WTC11 (cell line): Measurements from ENCODE around the gene RUSF1. TPM values are rescaled to one million over a fixed set of nuclear protein-coding genes. Genes with fewer than 3 reads are reported as not detected.
A peak's percentile ranks its signal among the peaks of the same experiment; 100 is the strongest.

Source experiments
- ATF1 ChIP-seq: sonication (generic); formaldehyde crosslinking; IDR thresholded peaks from 2 replicates; pipeline ENCODE4 v1.8.1; 2023; ENCODE audit warnings: mild to moderate bottlenecking, moderate library complexity, missing genetic modification reagents
- CREM ChIP-seq: sonication (generic); formaldehyde crosslinking; IDR thresholded peaks from 2 replicates; pipeline ENCODE4 v1.8.1; 2022; ENCODE audit warnings: mild to moderate bottlenecking, missing genetic modification reagents, moderate library complexity
- FOXP1 ChIP-seq: sonication (generic); formaldehyde crosslinking; IDR thresholded peaks from 2 replicates; pipeline ENCODE4 v1.8.0; 2022; ENCODE audit warnings: missing genetic modification reagents, mild to moderate bottlenecking, moderate library complexity, borderline replicate concordance
- MYBL2 ChIP-seq: sonication (generic); formaldehyde crosslinking; IDR thresholded peaks from 2 replicates; pipeline ENCODE4 v1.8.1; 2023; ENCODE audit warnings: mild to moderate bottlenecking, moderate library complexity, missing genetic modification reagents
- TEAD1 ChIP-seq: sonication (generic); formaldehyde crosslinking; IDR thresholded peaks from 2 replicates; pipeline ENCODE4 v1.8.0; 2022; ENCODE audit warnings: mild to moderate bottlenecking, missing genetic modification reagents
- ZNF121 ChIP-seq: sonication (generic); formaldehyde crosslinking; IDR thresholded peaks from 2 replicates; pipeline ENCODE4 v1.8.0; 2023; ENCODE audit warnings: missing genetic modification reagents
- total RNA-seq: library from RNA; stranded (reverse); gene quantifications from 3 replicates; pipeline ENCODE4 v1.2.3, GENCODE V29; 2021
- TF ChIP-seq, protein P1 (sequence below): sonication (generic); formaldehyde crosslinking; IDR thresholded peaks from 2 replicates; pipeline ENCODE4 v1.8.0; 2023; ENCODE audit warnings: missing genetic modification reagents, mild to moderate bottlenecking, borderline replicate concordance
- TF ChIP-seq, protein P2 (sequence below): fragments of 250-450 bp; sonication (Bioruptor Pico); IDR thresholded peaks from 2 replicates; pipeline ENCODE4 v1.9.0; 2021; ENCODE audit warnings: mild to moderate bottlenecking
- TF ChIP-seq, protein P3 (sequence below): fragments of 250-450 bp; sonication (Bioruptor Pico); IDR thresholded peaks from 2 replicates; pipeline ENCODE4 v2.1.2; 2022; ENCODE audit warnings: mild to moderate bottlenecking, moderate library complexity
- TF ChIP-seq, protein P4 (sequence below): sonication (generic); formaldehyde crosslinking; IDR thresholded peaks from 2 replicates; pipeline ENCODE4 v1.8.0; 2022; ENCODE audit warnings: missing genetic modification reagents
- TF ChIP-seq, protein P5 (sequence below): sonication (generic); formaldehyde crosslinking; IDR thresholded peaks from 2 replicates; pipeline ENCODE4 v1.8.1; 2023; ENCODE audit warnings: mild to moderate bottlenecking, missing genetic modification reagents, moderate library complexity
- TF ChIP-seq, protein P6 (sequence below): sonication (generic); formaldehyde crosslinking; IDR thresholded peaks from 2 replicates; pipeline ENCODE4 v1.8.1; 2022; ENCODE audit warnings: mild to moderate bottlenecking, missing genetic modification reagents, moderate library complexity, borderline replicate concordance
- TF ChIP-seq, protein P7 (sequence below): sonication (generic); formaldehyde crosslinking; IDR thresholded peaks from 2 replicates; pipeline ENCODE4 v1.8.0; 2022; ENCODE audit warnings: mild to moderate bottlenecking, missing genetic modification reagents
- TF ChIP-seq, protein P8 (sequence below): sonication (generic); formaldehyde crosslinking; IDR thresholded peaks from 2 replicates; pipeline ENCODE4 v1.8.1; 2023; ENCODE audit warnings: mild to moderate bottlenecking, missing genetic modification reagents
- TF ChIP-seq, protein P9 (sequence below): fragments of 200-600 bp; IDR thresholded peaks from 2 replicates; pipeline ENCODE4 v1.8.0; 2022; ENCODE audit warnings: antibody characterized with exemption

The RUSF1 gene
- total RNA-seq, 1 experiment from 2014 or later: 35.9 TPM

DNA sequence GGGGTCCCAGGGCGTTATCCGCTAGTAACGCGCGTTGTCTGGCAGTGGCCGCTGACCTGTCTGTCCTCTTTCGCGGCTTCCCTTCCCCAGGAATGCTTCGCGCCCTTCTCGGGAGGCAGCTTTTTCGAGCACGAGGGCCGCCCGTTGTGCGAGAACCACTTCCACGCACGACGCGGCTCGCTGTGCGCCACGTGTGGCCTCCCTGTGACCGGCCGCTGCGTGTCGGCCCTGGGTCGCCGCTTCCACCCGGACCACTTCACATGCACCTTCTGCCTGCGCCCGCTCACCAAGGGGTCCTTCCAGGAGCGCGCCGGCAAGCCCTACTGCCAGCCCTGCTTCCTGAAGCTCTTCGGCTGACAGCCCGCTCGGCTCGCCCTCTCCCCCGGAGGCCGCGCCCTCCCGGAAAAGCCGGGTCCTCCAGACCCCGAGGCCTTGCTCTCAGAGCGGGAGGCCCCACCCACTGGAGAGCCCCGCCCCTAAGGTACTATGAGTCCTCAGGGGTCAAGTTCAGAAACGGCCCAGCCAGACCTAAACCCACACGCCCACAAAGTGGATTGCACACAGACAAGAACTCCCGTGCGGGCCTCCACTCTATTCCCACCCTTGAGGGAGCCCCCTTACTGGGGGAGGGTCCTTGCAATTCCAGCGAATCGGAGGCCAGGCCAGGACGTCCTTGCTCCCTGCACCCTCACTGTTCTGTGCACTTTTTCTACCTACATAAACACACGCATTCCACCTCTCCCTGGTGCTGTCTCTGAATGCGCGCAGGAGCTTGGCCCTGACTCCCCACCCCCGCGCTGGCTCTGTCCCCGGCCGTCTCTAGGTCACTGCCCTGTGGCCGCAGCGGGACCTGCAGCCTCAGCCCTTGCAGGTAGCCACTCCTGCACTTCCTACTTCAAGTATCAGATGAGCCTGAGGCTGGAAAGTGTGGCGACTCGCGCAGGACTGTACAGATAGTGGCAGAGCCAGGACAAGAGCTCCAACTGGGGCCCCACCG, 30.7 kb downstream of the RUSF1 start (continued):
- TF ChIP-seq, protein P1, sequence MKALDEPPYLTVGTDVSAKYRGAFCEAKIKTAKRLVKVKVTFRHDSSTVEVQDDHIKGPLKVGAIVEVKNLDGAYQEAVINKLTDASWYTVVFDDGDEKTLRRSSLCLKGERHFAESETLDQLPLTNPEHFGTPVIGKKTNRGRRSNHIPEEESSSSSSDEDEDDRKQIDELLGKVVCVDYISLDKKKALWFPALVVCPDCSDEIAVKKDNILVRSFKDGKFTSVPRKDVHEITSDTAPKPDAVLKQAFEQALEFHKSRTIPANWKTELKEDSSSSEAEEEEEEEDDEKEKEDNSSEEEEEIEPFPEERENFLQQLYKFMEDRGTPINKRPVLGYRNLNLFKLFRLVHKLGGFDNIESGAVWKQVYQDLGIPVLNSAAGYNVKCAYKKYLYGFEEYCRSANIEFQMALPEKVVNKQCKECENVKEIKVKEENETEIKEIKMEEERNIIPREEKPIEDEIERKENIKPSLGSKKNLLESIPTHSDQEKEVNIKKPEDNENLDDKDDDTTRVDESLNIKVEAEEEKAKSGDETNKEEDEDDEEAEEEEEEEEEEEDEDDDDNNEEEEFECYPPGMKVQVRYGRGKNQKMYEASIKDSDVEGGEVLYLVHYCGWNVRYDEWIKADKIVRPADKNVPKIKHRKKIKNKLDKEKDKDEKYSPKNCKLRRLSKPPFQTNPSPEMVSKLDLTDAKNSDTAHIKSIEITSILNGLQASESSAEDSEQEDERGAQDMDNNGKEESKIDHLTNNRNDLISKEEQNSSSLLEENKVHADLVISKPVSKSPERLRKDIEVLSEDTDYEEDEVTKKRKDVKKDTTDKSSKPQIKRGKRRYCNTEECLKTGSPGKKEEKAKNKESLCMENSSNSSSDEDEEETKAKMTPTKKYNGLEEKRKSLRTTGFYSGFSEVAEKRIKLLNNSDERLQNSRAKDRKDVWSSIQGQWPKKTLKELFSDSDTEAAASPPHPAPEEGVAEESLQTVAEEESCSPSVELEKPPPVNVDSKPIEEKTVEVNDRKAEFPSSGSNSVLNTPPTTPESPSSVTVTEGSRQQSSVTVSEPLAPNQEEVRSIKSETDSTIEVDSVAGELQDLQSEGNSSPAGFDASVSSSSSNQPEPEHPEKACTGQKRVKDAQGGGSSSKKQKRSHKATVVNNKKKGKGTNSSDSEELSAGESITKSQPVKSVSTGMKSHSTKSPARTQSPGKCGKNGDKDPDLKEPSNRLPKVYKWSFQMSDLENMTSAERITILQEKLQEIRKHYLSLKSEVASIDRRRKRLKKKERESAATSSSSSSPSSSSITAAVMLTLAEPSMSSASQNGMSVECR (CRISPR knock-in tag): no peak
- TF ChIP-seq, protein P2, sequence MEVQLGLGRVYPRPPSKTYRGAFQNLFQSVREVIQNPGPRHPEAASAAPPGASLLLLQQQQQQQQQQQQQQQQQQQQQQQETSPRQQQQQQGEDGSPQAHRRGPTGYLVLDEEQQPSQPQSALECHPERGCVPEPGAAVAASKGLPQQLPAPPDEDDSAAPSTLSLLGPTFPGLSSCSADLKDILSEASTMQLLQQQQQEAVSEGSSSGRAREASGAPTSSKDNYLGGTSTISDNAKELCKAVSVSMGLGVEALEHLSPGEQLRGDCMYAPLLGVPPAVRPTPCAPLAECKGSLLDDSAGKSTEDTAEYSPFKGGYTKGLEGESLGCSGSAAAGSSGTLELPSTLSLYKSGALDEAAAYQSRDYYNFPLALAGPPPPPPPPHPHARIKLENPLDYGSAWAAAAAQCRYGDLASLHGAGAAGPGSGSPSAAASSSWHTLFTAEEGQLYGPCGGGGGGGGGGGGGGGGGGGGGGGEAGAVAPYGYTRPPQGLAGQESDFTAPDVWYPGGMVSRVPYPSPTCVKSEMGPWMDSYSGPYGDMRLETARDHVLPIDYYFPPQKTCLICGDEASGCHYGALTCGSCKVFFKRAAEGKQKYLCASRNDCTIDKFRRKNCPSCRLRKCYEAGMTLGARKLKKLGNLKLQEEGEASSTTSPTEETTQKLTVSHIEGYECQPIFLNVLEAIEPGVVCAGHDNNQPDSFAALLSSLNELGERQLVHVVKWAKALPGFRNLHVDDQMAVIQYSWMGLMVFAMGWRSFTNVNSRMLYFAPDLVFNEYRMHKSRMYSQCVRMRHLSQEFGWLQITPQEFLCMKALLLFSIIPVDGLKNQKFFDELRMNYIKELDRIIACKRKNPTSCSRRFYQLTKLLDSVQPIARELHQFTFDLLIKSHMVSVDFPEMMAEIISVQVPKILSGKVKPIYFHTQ (CRISPR knock-in tag): no peak
- TF ChIP-seq, protein P3, sequence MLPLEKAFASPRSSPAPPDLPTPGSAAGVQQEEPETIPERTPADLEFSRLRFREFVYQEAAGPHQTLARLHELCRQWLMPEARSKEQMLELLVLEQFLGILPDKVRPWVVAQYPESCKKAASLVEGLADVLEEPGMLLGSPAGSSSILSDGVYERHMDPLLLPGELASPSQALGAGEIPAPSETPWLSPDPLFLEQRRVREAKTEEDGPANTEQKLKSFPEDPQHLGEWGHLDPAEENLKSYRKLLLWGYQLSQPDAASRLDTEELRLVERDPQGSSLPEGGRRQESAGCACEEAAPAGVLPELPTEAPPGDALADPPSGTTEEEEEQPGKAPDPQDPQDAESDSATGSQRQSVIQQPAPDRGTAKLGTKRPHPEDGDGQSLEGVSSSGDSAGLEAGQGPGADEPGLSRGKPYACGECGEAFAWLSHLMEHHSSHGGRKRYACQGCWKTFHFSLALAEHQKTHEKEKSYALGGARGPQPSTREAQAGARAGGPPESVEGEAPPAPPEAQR (CRISPR knock-in tag): no peak
- TF ChIP-seq, protein P4, sequence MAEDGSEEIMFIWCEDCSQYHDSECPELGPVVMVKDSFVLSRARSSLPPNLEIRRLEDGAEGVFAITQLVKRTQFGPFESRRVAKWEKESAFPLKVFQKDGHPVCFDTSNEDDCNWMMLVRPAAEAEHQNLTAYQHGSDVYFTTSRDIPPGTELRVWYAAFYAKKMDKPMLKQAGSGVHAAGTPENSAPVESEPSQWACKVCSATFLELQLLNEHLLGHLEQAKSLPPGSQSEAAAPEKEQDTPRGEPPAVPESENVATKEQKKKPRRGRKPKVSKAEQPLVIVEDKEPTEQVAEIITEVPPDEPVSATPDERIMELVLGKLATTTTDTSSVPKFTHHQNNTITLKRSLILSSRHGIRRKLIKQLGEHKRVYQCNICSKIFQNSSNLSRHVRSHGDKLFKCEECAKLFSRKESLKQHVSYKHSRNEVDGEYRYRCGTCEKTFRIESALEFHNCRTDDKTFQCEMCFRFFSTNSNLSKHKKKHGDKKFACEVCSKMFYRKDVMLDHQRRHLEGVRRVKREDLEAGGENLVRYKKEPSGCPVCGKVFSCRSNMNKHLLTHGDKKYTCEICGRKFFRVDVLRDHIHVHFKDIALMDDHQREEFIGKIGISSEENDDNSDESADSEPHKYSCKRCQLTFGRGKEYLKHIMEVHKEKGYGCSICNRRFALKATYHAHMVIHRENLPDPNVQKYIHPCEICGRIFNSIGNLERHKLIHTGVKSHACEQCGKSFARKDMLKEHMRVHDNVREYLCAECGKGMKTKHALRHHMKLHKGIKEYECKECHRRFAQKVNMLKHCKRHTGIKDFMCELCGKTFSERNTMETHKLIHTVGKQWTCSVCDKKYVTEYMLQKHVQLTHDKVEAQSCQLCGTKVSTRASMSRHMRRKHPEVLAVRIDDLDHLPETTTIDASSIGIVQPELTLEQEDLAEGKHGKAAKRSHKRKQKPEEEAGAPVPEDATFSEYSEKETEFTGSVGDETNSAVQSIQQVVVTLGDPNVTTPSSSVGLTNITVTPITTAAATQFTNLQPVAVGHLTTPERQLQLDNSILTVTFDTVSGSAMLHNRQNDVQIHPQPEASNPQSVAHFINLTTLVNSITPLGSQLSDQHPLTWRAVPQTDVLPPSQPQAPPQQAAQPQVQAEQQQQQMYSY (CRISPR knock-in tag): peak; percentile 51
- TF ChIP-seq, protein P5, sequence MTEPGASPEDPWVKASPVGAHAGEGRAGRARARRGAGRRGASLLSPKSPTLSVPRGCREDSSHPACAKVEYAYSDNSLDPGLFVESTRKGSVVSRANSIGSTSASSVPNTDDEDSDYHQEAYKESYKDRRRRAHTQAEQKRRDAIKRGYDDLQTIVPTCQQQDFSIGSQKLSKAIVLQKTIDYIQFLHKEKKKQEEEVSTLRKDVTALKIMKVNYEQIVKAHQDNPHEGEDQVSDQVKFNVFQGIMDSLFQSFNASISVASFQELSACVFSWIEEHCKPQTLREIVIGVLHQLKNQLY (CRISPR knock-in tag): no peak
- TF ChIP-seq ATF1 (no peak), ZNF121 (CRISPR knock-in tag) (no peak), FOXP1 (peak; percentile 54; the same call in 1 of the 2 replicates), MYBL2 (0 out of 2 replicates have a peak, but pooled peaks have one; percentile 7), CREM (CRISPR knock-in tag) (0 out of 2 replicates have a peak, but pooled peaks have one; percentile 35), TEAD1 (no peak)
- TF ChIP-seq, protein P6, sequence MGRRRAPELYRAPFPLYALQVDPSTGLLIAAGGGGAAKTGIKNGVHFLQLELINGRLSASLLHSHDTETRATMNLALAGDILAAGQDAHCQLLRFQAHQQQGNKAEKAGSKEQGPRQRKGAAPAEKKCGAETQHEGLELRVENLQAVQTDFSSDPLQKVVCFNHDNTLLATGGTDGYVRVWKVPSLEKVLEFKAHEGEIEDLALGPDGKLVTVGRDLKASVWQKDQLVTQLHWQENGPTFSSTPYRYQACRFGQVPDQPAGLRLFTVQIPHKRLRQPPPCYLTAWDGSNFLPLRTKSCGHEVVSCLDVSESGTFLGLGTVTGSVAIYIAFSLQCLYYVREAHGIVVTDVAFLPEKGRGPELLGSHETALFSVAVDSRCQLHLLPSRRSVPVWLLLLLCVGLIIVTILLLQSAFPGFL (CRISPR knock-in tag): no peak
- TF ChIP-seq, protein P7, sequence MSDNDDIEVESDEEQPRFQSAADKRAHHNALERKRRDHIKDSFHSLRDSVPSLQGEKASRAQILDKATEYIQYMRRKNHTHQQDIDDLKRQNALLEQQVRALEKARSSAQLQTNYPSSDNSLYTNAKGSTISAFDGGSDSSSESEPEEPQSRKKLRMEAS (CRISPR knock-in tag): peak; percentile 63; the same call in 1 of the 2 replicates
- TF ChIP-seq, protein P8, sequence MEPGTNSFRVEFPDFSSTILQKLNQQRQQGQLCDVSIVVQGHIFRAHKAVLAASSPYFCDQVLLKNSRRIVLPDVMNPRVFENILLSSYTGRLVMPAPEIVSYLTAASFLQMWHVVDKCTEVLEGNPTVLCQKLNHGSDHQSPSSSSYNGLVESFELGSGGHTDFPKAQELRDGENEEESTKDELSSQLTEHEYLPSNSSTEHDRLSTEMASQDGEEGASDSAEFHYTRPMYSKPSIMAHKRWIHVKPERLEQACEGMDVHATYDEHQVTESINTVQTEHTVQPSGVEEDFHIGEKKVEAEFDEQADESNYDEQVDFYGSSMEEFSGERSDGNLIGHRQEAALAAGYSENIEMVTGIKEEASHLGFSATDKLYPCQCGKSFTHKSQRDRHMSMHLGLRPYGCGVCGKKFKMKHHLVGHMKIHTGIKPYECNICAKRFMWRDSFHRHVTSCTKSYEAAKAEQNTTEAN (CRISPR knock-in tag): peak; percentile 37; the same call in 1 of the 2 replicates
- TF ChIP-seq, protein P9, sequence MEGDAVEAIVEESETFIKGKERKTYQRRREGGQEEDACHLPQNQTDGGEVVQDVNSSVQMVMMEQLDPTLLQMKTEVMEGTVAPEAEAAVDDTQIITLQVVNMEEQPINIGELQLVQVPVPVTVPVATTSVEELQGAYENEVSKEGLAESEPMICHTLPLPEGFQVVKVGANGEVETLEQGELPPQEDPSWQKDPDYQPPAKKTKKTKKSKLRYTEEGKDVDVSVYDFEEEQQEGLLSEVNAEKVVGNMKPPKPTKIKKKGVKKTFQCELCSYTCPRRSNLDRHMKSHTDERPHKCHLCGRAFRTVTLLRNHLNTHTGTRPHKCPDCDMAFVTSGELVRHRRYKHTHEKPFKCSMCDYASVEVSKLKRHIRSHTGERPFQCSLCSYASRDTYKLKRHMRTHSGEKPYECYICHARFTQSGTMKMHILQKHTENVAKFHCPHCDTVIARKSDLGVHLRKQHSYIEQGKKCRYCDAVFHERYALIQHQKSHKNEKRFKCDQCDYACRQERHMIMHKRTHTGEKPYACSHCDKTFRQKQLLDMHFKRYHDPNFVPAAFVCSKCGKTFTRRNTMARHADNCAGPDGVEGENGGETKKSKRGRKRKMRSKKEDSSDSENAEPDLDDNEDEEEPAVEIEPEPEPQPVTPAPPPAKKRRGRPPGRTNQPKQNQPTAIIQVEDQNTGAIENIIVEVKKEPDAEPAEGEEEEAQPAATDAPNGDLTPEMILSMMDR: no peak
